GM10266 (cell line): ENCODE measurements around the gene SPRR4.

ENCODE experiments used
- DNase-seq: peaks from one replicate; pipeline ENCODE4 v3.0.0; 2012; ENCODE audit errors: extremely low spot score
- CTCF ChIP-seq: IDR thresholded peaks from 2 replicates; pipeline ENCODE4 v1.5.1; 2012; ENCODE audit warnings: mild to moderate bottlenecking, low read depth; ENCODE audit not compliant: control insufficient read depth, insufficient read depth; ENCODE audit errors: missing control alignments

The SPRR4 gene

GRCh38 chr1:152980676-152981075, 10.2 kb downstream of the SPRR4 start:
- no peak for TF ChIP-seq CTCF
- DNase-seq, result no peak

- DNase-seq, result no peak
- no peak for TF ChIP-seq CTCF
Observed at GRCh38 chr1:152981146-152981871, 10.9 kb downstream of the SPRR4 start.

GRCh38 chr1:152982076-152982475, 11.6 kb downstream of the SPRR4 start:
- DNase-seq, result no peak
- TF ChIP-seq CTCF, result no peak

- no peak for DNase-seq
- no peak for TF ChIP-seq CTCF
Observed at GRCh38 chr1:152983234-152983633, 12.8 kb downstream of the SPRR4 start.

GRCh38 chr1:152983743-152984142, 13.3 kb downstream of the SPRR4 start, which contains the start of gene SPRR1A:
Gene SPRR1A, plus strand, starts transcription at chr1:152984081. Its CDS starts 1,150 bp downstream, at chr1:152985231.
- DNase-seq, result no peak
- no peak for TF ChIP-seq CTCF

- TF ChIP-seq CTCF, result no peak
- DNase-seq, result no peak
Observed at GRCh38 chr1:152986578-152986977, 16.1 kb downstream of the SPRR4 start.

GRCh38 chr1:152993186-152993585, 22.7 kb downstream of the SPRR4 start:
- DNase-seq, result no peak
- no peak for TF ChIP-seq CTCF
